Activated CD4-positive, alpha-beta T cell treated with anti-CD3 and anti-CD28 coated beads for 1 hour (primary cell): ENCODE data around the gene RBM8A.
A peak's percentile ranks its signal among the peaks of the same experiment; 100 is the strongest.
"Not testable (repeated sequence)": the region's sequence is repeated elsewhere in the genome, so short reads cannot be mapped to it uniquely, and the experiment has no call there.

Experiments used
- DNase-seq: peaks from one replicate; pipeline ENCODE4 v3.0.0-alpha.2; 2020

Gene RBM8A

DNA sequence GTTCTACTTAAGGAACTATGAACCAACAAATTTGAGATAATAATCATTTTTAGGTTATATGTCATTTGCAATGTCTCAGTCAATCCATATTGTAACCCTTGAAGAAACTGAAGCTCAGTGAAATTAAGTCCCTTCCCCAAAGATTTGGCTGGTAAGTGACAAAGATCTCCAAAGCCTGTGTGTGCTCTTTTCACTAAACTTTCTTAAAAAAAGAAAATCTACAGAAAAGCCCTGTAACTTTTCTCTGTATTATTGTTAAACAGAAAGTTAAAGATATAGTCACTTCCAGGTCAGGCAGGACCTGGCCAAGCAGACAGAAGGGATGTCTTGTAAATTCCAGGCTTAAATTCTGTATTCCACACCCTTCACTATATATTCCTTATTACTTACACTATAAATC, 29.1 kb upstream of the RBM8A start:
- DNase-seq, result no peak

DNA sequence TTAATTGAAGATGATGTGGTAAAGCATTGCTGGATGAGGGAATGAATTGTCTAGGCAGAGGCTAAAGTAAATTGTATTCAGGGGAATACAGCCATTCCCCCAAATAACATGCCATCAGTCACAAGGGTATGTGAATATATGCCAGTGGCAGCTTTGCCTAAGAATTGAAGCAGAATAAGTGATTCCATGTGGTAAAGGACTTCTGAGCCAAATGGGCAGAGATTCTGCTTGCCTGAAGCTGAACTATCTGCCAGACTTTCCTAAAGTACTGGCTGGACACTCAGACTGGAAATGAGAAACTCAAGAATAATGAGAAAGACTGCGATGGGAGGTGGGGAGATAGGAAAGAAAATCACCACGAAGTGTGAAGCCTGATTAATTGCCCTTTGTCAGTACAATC, 28.2 kb upstream of the RBM8A start:
- DNase-seq, result no peak

- DNase-seq, result no peak
Measured at GRCh38 chr1:145953861-145954260, 26.6 kb upstream of the RBM8A start.

- DNase-seq, result no peak
Measured at GRCh38 chr1:145952903-145953302, 25.6 kb upstream of the RBM8A start.

- DNase-seq, result no peak
Measured at GRCh38 chr1:145951526-145951925, 24.2 kb upstream of the RBM8A start.

- no peak for DNase-seq
Measured at GRCh38 chr1:145949219-145949618, 21.9 kb upstream of the RBM8A start.

GRCh38 chr1:145947551-145947950, 20.3 kb upstream of the RBM8A start:
- no peak for DNase-seq

- no peak for DNase-seq
Measured at GRCh38 chr1:145946477-145946986, 19.2 kb upstream of the RBM8A start.

DNA sequence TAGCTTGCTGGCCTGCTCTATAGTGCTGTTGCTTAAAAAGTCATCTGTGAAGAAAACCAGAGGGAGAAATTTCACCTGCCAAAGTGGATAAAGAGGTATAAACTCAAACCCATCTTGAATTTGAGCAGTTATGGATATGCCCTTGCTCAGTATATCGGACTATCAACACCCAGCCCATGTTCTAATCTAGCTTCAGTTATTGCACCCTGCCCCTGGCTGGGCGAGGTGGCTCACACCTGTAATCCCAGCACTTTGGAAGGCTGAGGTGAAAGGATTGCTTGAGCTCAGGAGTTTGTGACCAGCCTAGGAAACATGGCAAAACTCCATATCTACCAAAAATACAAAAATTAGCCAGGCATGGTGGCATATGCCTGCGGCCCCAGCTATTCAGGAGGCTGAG, 17.2 kb upstream of the RBM8A start:
- no peak for DNase-seq

GRCh38 chr1:145942871-145943270, 15.6 kb upstream of the RBM8A start:
- DNase-seq, result no peak

GRCh38 chr1:145942405-145942804, 15.1 kb upstream of the RBM8A start:
- no peak for DNase-seq

- DNase-seq, result no peak
Measured at GRCh38 chr1:145937436-145937835, 10.2 kb upstream of the RBM8A start.

GRCh38 chr1:145936247-145936646, 9.0 kb upstream of the RBM8A start:
- no peak for DNase-seq

- DNase-seq, result no peak
Measured at GRCh38 chr1:145935708-145936107, 8.4 kb upstream of the RBM8A start.

GRCh38 chr1:145932522-145933009, 5.3 kb upstream of the RBM8A start:
- not testable (repeated sequence) for DNase-seq

- DNase-seq, result no peak
Measured at GRCh38 chr1:145927916-145928643, 796 bp upstream of the RBM8A start.

DNA sequence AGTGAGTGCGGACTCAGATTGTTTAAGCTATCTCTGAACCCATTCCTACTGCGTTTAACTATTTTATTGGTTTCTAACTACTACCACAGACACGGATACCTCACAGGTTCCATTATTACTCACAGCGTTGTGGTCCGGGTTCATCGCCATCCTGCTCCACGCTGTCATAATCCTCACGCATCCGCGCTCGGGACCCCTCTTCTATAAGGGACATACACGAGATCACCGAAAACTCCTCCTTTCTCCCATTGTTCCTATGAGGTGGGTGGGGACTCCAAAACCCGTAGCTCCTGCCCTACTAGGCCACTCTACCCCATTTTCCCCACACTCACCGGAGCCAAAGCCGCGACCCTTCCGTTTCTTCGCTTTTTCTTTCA, 610 bp downstream of the RBM8A start:
- DNase-seq, result peak; percentile 20

DNA sequence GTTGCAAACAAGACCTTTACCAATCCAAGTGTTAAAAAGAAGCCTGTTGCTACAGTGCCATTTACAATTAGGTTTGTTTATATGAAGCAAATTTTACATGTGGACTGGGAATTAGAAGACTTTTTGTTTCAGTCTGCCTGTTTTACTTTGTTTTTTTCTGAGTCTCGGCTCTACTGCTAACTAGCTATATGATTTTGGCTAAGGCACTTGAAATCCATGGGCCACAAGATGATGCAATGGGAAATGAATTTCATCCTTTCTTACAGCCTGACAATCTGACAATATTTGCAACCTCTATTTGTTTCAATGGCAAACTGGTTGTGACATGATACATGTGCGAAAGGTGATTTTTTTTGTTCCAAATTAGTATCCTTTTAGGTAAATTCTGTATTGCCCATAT, 5.0 kb downstream of the RBM8A start:
- DNase-seq, result no peak

- DNase-seq, result not testable (repeated sequence)
Measured at GRCh38 chr1:145920297-145920696, 7.0 kb downstream of the RBM8A start.

DNA sequence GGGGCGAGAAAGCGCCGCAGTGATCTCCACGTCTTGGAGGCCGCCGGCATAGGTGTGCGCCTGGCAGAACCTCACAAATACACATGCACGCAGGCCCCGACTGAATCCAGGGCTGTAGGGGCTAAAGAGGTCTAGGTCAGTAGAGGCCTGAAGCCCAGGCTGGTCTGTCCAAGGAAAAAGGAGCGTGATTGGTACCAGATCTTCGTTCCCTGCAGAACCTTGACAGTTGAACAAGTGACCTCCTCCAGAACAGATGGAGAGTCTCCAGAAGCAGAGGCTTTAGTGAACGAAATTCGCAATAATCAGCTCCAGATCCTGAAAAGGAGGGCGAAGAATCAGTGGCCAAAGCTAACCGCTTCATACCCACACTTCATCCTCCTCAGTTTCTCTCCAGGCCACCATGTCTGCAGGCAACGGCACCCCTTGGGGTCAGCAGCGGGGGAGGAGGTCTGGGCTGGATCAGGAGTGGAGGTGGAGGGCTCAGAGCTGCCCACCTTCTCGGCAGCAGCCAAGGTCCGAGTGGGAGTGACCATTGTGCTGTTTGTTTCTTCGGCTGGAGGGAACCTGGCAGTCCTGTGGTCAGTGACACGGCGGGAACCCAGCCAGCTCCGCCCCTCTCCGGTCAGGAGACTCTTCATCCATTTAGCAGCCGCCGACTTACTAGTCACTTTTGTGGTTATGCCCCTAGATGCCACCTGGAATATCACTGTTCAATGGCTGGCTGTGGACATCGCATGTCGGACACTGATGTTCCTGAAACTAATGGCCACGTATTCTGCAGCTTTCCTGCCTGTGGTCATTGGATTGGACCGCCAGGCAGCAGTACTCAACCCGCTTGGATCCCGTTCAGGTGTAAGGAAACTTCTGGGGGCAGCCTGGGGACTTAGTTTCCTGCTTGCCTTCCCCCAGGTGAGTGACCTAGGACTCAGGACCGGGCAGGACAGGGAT, 8.0 kb downstream of the RBM8A start:
- no peak for DNase-seq

- DNase-seq, result peak; percentile 87
Measured at GRCh38 chr1:145918144-145918991, 8.9 kb downstream of the RBM8A start, which contains the start of gene PEX11B. TSS of gene PEX11B (minus strand) at chr1:145918717. CDS start at chr1:145918688, 29 bp downstream.

GRCh38 chr1:145917595-145917994, 9.7 kb downstream of the RBM8A start:
- DNase-seq, result no peak

DNA sequence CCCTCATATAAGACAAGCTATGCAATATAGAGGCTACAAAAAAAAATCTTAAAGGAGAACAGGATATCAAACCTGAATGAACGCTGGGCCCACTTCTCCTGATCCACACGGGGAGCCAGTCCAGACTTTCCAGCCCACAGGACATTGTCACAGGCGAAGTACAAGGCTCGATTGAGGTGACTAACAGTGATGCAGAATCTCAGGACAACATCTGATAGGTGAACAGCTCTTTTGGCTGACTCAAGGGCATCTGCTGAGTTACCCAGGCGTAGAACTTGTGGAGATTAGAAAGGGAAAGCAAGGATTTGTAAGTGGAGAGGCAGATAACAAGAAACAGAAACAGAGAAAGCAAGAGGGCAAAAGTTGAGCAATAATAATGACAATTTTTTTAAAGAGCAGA, 10.5 kb downstream of the RBM8A start:
- no peak for DNase-seq
